ENCODE data around the gene GNPTG.

The GNPTG gene

DNA sequence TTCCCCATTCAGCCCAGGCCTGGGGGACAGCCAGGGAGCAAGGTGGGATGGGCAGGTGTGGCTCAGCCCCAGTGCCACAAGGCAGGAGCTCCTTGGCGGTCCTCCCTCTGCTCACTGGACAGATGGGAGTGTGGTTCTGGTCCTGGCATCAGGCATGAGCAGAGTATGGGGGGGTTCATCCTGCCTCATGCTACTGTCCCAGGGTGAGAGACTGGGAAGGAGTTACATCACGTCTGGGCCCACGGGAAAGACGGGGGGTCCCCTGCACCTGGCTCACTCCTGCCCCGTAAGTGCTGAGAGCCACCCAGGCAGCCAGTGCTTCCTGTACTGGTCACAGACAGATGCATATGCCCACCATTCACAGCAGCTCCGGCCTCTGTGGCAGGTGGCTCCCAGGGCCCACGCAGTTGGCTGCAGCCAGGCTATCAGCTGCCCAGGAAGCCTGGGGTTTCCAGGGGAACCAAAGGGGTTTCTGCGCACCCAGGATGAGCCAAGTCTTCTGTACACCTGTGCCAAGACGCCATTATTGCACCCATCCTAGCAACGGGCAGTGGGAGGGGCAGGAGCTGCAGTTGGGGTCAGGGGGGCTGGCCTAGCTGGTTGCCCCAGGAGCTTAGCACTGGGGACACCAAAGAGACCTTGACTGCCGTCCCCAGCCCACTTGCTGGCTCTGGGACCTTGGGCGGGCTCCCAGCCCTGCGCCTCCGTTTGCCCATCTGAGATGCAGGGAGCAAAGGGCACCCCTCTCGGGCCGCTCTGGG is 16.3 kb upstream of the GNPTG start:
- DNase-seq = no peak

DNA sequence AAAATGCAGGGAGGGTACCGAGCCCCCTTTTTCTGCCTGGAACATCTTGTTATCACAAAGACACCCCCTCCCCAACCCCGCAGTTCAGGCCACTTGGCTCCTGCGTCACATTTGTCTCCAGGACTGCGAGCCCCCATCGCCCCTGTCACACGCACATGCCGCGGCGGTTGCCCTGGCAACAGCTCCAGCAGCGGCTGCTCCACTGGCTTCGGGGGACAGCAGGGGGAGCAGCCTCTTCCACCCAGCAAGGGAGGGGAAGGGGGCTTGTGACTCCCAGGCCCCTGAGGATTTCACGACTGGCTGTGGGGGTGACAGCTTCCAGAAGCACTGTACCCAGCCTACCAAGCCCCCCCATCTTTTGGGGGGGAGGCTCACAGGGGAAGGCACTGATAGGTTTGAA is 15.7 kb upstream of the GNPTG start:
- no peak for DNase-seq

DNA sequence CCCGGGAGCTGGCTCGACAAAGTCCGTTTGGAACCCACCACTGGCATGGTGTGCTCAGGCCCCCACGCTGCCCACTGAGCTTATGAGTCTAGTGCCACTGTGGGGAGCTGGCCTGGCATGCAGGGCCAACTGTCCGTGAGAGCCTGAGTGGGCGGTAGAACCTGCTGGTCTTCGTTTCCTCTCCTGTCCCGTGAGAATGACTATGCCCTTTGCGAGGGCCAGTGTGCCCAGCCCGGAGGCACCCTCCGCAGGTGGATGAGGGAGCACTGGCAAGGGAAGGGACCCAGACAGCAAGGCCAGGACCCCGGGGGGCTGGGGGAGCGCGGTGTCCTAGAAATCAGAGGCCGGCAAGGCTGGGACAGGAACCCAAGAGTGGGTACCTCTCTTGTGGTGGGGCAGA is 15.1 kb upstream of the GNPTG start:
- DNase-seq = no peak

DNA sequence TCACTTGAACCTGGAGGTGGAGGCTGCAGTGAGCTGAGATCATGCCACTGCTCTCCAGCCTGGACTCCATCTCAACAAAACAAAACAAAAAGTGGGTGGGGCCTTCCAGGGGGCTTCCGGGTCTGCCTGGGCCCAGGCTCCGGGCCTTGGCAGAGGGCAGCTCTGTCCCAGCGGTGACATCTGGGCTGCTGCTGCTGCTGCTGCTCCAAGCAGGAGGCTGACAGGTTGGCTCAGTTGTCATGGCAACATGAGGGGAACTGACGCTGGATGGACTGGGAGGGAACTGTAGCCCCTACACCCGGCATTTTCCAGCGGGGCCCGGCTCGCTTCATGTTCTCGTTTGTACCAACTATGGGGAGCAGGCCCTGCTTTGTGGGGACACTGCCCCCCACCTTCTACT is 14.2 kb upstream of the GNPTG start:
- DNase-seq = no peak

DNA sequence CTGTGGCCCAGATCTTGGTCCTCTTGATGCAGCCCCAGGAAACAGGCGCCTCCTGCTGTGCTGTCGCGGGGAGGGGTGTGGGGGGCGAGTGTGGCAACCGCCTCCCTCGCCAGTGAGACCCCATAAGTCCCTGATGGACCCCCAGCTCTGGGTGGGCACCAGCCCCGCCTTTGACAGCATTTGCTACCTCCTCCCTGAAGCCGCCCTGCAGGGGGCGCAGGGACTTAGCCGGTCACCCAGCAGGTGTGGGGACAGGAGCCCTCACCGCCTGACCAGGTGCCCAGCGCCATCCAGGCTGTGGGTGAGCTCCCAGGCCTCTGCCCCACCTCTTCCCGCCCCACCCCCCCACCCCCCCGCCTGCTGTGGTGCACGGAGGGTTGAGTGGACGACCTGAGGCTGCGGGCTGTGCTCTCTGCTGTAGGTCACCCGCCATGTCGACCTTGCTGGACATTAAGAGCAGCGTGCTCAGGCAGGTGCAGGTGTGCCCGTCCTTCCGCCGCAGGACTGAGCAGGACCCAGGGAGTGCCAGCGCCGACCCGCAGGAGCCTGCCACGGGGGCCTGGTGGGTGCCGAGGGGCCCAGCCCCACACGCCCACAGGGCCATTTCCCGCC is 13.5 kb upstream of the GNPTG start:
- no peak for DNase-seq

DNA sequence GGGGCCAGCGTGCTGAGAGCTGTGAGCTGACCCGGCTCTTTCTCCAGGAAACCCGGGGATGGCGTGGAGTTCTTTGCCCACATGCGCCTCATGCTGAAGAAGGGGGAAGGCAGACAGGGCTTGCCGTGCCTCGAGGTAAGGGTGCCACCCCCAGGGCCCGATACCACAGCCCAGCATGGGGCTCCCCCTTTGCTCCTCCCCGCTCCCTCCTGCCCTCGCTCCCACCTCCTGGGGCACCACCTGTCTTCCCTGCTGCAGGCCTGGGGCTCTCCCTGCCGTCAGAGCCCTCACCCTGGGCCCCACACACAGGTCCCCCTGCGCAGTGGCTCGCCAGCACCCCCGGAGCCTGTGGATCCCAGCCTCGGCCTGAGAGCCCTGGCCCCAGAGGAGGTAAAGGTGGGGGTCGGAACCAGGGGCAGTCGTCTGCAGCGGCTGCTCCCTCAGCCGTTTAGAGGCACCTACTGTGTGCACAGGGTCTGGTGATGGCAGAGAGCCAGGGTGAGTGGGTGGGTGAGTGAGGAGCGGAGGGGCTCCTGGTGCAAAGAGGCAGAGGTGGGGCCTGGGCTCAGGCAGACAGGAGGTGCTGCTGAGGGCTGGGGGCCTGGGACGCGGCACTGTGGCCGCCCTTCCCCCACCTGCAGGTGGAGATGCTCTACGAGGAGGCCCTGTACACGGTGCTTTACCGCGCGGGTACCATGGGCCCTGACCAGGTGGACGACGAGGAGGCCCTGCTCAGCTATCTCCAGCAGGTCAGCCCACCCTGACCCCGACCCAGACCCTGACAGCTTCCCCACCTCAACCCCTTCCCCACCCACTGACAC is 12.7 kb upstream of the GNPTG start:
- DNase-seq = no peak

DNA sequence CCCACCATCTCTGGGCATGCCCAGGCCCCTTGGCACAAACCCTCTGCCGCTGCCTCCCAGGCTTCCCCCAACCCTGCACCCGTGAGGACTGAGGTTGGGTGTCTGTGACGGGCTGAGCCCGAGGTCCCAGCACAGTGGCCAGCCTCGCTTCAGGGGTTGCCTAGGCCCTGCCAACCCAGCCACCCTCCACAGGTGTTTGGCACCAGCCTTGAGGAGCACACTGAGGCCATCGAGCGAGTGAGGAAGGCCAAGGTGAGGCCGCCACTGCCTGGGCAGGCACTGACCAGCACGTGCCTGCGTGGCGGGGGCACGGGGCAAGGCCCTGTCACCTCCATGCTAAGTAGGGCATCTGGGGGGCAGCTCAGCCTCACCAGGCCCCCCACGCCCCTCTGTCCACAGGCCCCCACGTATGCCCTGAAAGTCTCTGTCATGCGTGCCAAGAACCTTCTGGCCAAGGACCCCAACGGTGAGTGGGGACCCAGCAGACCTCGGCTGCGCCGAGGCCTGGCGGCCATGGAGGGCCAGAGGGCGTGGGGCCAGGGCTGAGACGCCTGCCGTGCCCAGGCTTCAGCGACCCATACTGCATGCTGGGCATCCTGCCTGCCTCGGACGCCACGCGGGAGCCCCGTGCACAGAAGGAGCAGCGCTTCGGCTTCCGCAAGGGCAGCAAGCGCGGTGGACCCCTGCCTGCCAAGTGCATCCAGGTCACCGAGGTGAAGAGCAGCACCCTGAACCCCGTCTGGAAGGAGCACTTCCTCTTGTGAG is 10.8 kb upstream of the GNPTG start:
- no peak for DNase-seq

DNA sequence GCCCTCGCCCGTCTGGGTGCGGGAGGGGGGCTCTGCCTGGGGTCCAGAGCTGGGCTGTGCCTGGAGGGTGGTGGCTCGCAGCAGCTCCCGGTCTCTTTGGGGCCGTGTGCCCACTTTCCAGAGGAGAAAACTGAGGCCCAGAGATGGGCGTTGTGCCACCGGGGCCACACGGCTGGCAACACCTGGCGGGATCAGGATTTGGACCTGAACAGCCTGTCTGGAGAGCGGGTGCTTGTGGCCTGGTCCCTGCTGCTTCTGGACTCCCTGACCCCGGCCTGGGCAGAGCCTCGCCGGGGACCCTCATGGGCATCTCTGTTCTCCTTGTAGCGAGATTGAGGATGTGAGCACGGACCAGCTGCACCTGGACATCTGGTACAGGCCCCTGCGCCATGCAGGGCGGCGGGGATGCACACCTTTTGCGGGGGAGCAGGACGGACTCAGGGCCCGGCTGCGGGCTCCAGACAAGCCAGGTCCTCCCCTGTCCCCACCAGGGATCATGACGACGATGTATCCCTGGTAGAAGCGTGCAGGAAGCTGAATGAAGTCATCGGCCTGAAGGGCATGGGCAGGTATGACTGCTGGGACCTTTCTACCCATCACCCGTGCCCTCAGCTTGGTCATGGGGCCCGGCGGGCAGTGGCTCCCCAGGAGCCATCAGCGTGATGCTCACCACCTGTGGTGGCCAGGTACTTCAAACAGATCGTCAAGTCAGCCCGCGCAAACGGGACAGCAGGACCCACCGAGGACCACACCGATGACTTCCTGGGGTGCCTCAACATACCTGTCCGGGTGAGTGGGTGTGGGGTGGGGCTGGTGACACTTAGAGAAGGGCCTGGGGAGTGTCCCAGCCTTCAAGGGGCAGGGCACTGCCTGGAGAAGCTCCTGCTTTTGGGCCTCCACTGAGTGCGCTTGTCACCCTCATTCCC is 10.0 kb upstream of the GNPTG start:
- no peak for DNase-seq

DNA sequence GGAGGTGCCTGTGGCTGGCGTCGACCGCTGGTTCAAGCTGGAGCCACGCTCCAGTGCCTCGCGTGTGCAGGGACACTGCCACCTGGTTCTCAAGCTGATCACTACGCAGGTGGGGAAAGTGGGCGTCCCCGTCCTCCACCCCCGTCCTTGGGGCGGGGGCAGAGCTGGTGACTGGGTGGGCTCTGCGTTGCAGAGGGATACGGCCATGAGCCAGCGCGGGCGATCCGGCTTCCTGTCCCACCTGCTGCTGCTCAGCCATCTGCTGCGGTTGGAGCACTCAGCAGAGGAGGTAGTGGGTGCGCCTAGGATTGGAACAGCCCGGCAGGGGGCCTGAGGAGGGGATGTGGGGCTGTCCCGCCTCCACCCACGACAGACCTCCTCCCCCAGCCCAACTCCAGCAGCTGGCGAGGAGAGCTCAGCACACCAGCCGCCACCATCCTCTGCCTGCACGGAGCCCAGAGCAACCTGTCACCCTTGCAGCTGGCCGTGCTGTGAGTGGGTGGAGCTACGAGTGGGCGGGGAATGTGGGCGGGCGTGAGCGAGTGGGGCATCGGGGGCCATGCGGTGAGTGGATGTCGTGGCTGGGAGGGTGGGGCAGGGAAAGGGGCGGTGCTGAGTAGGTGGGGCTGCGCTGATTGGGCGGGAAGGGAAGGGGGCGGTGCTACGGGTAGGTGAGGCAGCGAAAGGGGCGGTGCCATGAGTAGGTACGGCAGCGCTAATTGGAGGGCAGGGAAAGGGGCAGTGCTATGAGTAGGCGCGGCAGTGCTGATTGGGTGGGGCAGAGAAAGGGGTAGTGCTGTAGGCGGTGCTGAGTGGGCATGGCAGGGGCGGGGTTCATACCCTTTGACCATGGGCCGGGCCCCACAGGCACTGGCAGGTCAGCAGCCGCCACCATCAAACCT is 9.0 kb upstream of the GNPTG start:
- DNase-seq = peak; percentile 93 to 97 (median 95)

DNA sequence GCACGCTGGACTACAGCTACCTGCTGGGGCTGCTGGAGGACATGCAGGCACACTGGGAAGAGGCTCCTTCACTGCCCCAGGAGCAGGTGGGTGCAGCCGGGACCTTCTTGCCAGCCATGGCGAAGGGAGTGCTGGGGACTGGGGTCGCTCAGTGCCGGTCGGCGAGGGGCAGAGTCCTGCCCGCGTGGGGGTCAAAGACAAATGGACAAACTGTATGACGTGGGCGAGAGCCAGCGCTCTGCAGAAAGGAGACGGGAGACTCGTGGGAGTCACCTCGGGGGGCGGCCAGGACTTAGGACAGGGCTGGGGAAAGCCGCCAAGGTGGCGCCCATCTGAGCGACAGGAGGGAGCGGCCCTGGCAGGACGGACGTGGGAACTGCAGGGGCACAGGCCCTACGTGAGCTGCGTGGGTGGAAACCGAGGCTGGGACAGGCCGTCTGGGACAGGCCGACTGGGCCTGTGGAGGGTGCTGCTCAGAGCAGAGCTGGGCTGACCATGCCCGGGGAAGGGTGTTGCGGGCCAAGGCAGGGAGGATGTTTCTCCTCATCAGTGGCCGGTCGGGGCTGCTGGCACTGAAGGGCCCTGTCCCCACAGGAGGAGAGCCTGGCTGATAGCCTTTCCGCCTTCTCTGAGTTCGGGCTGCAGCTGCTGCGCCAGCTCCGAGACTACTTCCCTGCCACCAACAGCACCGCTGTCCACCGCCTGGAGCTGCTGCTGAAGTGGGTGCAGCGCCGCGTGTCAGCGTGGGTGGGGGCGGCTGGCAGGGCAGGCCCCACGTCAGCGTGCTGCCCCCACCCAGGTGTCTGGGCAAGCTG is 8.1 kb upstream of the GNPTG start:
- no peak for DNase-seq

DNA sequence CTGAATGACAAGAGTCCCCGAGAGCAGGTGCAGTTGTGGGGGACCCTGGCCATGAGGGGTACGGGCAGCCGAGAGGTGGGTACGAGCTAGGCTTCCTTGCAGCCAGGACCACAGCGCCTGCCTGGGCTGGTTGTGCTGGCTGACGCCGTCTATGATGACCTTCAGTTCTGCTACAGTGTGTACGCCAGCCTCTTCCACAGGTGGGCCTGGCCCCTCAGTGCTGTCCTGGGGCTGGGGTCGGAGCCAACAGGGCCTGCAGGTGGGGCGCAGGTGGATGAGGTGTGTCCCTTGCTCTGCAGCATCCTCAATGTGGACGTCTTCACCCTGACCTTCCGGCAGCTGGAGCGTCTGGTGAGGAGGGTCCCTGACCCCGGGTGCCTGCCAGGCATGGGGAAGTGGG is 7.2 kb upstream of the GNPTG start:
- DNase-seq = no peak

DNA sequence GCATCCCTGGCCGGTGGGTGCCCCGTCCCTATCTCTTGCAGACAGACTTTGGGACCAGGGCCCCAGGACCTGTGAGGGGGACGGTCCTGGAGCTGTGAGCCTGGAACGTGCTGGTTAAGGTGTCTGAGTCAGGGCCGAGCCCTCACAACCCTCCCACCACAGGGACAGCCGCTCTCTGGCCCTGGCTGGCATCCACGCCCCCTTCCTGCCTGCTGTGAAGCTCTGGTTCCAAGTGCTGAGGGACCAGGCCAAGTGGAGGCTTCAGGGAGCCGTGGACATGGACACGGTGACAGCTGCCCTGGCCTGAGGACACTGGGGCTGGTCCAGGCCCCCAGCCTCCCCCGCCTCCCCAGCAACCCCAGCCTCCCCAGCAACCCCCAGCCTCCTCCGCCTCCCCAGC is 6.6 kb upstream of the GNPTG start:
- DNase-seq = no peak

DNA sequence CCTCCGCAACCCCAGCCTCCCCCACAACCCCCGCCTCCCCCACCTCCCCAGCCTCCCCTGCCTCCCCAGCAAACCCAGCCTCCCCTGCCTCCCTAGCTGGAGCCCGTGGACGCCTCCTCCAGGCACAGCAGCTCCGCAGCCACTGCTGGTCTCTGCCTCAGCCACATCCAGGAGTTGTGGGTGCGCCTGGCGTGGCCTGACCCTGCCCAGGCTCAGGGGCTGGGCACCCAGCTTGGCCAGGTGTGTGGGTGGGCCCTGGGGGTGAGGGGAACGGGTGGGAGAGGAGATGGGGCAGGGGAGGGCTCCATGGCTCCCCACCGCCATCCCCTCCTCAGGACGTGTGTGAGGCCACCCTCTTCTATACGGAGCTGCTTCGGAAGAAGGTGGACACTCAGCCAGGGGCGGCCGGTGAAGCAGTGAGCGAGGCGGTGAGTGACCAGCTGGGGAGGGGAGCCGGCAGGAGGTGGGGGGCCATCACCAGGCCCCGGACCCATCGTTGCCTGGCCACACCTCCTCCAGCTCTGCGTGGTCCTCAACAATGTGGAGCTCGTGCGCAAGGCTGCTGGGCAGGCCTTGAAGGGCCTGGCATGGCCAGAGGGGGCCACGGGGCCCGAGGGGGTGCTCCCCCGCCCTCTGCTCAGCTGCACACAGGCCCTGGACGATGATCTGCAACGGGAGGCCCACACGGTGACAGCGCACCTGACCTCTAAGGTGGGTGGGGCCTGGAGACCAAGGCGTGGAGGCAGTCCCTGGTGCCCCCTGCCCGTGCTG is 5.9 kb upstream of the GNPTG start:
- DNase-seq = no peak

DNA sequence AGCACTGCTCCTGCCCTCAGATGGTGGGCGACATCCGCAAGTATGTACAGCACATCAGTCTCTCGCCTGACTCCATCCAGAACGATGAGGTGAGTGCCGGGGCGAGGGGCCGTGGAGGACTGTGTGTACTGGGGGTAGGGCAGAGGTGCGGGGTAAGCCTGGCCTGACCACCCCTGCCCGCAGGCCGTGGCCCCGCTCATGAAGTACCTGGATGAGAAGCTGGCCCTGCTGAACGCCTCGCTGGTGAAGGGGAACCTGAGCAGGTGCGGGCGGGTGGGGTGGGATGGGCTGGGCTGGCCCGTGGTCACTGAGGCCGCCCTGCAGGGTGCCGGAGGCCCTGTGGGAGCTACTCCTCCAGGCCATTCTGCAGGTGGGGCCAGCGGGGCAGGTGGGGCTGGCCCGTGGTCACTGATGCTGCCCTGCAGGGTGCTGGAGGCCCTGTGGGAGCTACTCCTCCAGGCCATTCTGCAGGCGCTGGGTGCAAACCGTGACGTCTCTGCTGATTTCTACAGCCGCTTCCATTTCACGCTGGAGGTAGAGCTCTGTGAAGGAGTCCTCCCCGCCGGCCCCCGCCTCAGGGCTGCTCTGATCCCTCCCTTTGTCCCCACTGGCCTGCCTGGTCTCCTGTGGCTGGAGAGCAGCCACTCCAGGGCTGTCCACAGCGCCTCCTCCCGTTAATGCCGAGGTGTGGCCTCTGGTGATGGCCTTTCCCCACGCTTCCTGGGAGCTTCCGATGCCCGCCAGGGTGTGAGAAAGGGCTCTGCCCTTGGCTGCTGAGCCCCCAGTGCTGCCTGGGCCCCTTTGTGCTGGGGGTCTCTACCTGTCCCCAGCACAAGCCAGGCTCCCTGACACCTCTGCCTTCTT is 5.1 kb upstream of the GNPTG start:
- no peak for DNase-seq

DNA sequence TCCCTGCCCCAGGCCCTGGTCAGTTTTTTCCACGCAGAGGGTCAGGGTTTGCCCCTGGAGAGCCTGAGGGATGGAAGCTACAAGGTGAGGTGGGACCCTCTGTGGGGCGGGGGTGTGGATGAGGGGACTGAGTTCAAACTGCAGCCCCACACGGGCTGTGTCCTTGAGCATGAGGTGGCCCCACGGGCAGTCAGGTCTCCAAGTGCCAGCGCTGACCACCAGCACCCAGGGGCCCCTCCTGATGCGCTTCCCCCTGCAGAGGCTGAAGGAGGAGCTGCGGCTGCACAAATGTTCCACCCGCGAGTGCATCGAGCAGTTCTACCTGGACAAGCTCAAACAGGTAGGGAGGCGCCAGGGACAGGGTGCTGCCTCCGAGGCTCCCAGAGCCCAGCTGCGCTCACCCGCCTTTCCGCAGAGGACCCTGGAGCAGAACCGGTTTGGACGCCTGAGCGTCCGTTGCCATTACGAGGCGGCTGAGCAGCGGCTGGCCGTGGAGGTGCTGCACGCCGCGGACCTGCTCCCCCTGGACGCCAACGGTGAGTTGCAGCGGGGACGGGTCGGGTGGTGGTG is 4.4 kb upstream of the GNPTG start:
- no peak for DNase-seq

DNA sequence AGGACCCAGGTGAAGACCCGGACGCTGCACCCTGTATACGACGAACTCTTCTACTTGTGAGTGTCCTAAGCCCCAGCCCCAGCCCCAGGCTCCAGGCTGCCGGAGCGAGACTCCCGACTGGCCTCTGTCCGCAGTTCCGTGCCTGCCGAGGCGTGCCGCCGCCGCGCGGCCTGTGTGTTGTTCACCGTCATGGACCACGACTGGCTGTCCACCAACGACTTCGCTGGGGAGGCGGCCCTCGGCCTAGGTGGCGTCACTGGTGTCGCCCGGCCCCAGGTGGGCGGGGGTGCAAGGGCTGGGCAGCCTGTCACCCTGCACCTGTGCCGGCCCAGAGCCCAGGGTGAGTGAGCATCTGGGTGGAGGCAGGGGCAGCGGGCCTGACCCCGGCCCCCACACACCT is 3.8 kb upstream of the GNPTG start:
- no peak for DNase-seq

DNA sequence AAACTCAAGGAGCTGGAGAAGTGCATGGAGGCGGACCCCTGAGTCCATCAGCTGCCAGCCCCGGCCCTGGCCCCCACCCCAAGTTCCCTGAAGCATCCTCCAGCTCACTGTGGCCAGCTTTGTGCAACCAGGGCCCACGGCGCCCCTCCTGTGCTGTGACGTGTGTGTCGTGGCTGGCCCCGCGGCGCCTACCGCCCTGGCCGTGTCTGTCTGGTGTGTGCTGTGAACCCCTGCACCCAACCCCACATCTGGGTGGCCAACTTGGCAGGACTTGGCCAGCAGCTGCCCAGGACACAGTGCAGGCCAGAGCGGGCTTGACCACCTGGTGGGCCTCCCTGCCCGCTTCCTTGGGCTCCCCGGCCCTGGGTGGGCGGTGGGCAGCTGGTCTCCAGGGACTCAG is 3.3 kb upstream of the GNPTG start:
- DNase-seq = no peak

DNA sequence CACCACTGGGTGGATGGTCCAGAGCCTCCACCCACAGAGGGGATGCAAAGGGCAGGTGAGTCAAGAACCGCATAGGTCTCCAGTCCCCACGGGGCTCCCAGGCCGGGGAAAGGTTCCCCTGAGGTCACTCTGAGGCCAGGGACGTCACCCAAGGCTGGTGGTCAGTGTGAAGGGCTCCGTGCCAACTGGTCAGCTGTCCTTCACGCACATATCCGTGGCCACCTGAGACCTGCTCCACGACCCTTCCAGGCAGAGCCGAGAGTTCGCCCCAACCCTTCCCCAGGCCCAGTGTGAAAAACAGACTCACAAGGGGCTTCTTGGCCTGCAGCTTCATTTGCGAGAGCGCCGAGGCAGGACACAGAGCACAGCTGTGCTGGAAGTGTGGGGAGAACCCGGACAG is 2.8 kb upstream of the GNPTG start:
- no peak for DNase-seq

Measured in stimulated activated naive CD4-positive, alpha-beta T cell (primary cell).